LNCAP (cell line): ENCODE results near the gene TLE1.

ENCODE experiments used
- TF ChIP-seq, protein P1 (sequence below): fragments of 450-650 bp; IDR thresholded peaks from 2 replicates; pipeline ENCODE4 v1.5.1; 2017; ENCODE audit warnings: mild to moderate bottlenecking

Gene TLE1

DNA sequence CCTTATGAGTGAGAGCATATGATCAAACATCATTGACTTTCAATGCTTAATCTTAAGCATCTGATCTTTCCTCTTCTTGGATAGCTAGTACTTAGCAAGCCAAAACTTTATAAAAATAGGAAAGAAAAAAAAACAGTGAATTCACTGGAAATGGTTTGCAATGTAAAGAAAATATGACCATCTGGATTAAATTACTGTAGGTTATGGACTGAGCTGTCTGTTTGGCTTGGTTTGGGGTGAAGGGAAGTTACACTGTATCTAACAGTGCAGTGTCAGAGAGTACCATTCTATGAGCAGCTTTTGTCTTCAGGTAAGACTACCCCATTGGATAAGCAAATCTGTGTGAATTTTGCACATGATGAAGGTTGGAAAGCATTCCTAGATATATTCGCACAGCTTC is 151.4 kb downstream of the TLE1 start:
- TF ChIP-seq, protein P1, sequence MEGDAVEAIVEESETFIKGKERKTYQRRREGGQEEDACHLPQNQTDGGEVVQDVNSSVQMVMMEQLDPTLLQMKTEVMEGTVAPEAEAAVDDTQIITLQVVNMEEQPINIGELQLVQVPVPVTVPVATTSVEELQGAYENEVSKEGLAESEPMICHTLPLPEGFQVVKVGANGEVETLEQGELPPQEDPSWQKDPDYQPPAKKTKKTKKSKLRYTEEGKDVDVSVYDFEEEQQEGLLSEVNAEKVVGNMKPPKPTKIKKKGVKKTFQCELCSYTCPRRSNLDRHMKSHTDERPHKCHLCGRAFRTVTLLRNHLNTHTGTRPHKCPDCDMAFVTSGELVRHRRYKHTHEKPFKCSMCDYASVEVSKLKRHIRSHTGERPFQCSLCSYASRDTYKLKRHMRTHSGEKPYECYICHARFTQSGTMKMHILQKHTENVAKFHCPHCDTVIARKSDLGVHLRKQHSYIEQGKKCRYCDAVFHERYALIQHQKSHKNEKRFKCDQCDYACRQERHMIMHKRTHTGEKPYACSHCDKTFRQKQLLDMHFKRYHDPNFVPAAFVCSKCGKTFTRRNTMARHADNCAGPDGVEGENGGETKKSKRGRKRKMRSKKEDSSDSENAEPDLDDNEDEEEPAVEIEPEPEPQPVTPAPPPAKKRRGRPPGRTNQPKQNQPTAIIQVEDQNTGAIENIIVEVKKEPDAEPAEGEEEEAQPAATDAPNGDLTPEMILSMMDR: no peak

- TF ChIP-seq, protein P1: no peak
These were observed 152.9 kb downstream of the TLE1 start for GRCh38 chr9:81536242-81537025.

DNA sequence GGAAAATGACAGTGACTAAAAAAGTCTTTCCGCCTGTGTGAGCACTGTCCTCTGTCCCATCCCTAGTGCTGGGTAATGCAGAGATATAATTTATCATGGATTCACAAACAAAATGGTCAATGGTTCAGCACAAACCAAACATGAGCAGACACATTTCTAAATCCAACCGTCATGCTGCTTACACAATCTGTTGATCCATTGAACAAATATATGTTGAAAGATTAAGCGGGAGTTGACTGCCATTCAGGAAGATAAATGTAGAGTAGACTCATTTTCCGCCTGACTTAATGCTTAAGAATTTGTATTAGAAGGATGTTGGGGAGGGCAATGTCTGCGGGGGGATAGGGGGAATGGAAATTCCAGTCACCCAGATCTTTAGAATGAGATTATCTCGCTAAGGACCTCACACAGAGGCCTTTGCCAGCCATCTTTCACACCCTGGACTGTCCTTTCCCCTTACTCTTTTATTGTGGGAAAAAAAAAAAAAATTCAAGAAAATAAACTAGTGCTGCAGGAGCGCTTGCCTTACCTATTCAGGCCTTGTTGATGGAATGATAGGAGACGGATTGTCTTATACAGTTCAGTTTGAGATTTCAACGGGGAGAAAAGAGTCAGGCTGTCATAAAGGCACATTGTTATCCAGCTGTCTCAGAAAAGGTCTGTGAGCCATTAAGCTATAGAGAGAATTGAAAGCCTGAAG is 153.7 kb downstream of the TLE1 start:
- TF ChIP-seq, protein P1: no peak

GRCh38 chr9:81534138-81534875 is 155.0 kb downstream of the TLE1 start:
- TF ChIP-seq, protein P1: no peak
